NOMO-1 treated with dmso at 0.1 percent for 144 hours (cell line): Measurements from ENCODE around the gene STATH.
"Not testable (repeated sequence)": the region's sequence is repeated elsewhere in the genome, so short reads cannot be mapped to it uniquely, and the experiment has no call there.

Source experiments
- DNase-seq: peaks from one replicate; lab custom pipeline; 2025; ENCODE audit not compliant: unreplicated experiment; lab: John Stamatoyannopoulos, UW

STATH gene, protein sequence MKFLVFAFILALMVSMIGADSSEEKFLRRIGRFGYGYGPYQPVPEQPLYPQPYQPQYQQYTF

GRCh38 chr4:69995526-69996016 is at the start of gene STATH:
Gene STATH (plus strand): TSS chr4:69995966. CDS start chr4:69998438, 2,472 bp downstream.
- DNase-seq = no peak

DNA sequence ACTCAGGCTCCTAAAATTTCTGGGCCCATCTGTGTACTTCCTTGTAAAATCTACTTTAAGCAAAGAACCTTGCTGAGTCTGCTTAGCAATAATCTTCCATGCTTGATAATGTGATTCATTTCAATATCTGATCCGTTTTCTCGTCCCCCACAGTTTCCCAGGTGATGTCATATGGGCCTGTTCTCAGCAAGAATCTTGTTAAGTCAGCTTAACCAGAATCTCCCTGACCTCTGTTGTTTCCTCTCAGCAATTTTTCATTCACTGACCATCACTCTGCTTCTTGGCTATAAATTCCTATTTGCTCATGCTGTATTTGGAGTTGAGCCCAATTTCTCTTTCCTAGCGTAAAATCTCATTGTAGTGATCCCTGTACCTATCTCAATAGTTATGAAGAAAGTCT is 44.2 kb upstream of the STATH start:
- DNase-seq = no peak

DNA sequence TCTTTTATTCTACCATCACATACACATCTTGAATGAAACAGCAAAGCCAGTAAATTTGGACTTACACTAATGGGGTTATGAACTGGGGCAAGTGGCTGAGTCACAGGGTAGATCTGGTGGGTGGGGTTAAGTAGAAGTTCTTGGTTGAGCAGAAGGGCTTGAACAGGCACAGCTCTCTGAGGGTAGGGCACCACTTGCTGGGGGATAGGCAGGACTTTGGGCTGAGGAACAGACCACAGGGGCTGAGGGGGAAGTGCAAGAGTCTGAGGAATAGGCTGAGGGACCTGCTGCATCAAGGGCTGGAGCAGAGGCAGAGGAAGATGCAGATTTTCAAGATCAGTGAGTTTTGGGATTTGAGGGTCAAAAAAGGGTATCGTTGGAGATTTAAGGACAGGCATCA is 38.6 kb upstream of the STATH start:
- DNase-seq = no peak

DNA sequence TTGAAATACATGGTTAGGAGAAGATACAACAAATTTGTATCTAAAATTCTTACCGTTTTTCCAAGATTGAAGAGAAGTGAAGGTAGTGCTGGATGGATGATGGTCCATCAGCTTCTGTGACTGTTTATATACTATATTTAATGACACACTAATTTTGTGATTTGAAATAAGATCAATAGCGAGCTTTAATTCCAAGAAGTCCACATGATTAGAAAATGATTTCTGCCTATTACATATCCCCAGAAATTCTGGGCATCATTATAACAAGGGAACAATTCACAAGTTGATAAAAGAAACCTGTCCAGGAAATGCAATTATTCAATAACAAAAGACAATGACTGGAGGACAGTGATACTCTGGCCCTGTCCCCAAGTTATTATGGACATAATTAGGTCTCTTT is 30.1 kb upstream of the STATH start, which contains the start of gene CSN2:
CSN2 (minus strand) TSS at position 101 of the 400 bp plus-strand sequence. CDS start 4,733 bp downstream, outside the sequence.
- no peak for DNase-seq

DNA sequence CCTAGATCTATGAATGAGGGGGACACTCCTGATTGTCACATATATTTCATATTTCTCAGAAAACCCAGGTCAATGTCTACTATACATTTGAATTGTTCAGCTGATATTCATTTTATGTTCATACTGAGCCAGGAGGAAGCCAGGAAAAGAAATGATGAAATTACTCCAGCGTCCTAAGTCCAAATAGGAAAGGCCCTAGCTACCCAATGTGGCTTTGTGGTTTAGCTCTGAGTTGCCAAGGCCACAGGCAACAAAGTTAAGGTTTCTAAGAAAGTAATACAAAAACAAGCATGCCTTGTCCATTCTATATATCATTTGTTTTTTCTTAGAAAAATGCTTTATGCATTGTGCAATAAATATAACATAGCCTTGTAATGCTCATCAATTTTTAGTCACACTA is 25.7 kb upstream of the STATH start:
- DNase-seq = no peak

DNA sequence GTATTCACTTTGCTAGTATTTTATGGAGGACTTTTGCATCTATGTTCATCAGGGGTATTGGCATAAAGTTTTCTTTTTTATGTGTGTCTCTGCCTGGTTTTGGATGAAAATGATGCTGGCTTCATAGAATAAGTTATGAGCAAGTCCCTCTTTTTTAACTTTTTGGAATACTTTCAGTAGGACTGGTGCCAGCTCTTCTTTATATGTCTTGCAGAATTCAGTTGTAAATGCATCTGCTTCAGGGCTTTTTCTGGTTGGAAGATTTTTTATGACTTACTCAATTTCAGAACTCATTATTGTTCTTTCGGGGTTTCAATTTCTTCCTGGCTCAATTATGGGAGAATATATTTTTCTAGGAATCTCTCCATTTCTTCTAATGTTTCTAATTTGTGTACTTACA is 21.1 kb upstream of the STATH start:
- DNase-seq = no peak

DNA sequence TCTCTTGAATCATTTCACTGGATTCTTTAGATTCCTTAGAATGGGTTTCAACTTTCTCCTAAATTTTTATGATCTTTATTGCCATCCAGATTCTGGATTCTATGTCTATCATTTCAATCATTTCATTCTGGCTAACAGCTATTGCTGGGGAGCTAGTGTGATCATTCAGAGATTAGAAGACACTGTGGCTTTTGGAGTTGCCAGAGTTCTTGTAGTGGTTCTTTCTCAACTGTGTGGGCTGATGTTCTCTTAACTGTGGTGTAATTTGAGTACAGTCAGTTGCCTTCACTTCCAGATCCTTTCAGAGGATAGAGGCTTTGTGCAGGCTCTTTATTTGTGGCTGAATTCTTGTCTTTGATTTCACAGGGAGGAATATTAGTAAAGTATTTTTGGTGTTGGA is 18.2 kb upstream of the STATH start:
- DNase-seq = no peak

- no peak for DNase-seq
Measured at GRCh38 chr4:69984030-69984443, 11.7 kb upstream of the STATH start.

GRCh38 chr4:69986663-69987062 is 9.1 kb upstream of the STATH start:
- no peak for DNase-seq

GRCh38 chr4:69991016-69991415 is 4.8 kb upstream of the STATH start:
- DNase-seq = no peak

- no peak for DNase-seq
Measured at GRCh38 chr4:69994782-69995181, 984 bp upstream of the STATH start.

DNA sequence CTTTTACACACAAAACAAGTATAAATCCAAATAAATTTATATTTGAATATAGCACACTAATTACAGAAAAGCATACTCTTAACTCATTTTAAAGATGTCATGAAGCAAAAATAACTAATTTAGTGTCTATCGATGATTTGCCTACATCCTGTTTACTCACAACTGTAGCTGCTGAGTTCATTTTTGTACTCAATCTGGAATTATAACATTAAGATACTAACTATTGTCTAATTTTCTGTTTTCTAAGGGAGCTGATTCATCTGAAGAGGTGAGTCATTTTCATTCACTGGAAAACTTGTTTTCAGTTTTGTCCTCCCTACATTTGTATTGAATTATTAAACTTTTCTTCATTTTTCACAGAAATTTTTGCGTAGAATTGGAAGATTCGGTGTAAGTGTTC is 3.7 kb downstream of the STATH start:
- no peak for DNase-seq

DNA sequence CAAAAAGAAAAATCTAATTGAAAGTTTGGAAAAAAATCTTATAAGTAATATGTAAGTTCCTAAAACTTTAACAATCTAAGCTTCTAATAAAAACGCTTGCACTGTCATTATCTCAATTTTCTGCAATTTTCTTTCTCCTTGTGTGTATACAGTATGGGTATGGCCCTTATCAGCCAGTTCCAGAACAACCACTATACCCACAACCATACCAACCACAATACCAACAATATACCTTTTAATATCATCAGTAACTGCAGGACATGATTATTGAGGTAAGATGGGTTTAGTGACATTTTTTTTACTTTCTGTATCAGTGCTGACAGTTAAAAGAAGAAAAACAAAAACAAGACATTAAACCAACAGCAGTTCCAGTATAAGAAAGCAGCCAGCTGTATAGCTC is 4.9 kb downstream of the STATH start:
- DNase-seq = no peak

- no peak for DNase-seq
Measured at GRCh38 chr4:70002507-70002906, 6.7 kb downstream of the STATH start.

GRCh38 chr4:70008771-70009170 is 13.0 kb downstream of the STATH start:
- no peak for DNase-seq

DNA sequence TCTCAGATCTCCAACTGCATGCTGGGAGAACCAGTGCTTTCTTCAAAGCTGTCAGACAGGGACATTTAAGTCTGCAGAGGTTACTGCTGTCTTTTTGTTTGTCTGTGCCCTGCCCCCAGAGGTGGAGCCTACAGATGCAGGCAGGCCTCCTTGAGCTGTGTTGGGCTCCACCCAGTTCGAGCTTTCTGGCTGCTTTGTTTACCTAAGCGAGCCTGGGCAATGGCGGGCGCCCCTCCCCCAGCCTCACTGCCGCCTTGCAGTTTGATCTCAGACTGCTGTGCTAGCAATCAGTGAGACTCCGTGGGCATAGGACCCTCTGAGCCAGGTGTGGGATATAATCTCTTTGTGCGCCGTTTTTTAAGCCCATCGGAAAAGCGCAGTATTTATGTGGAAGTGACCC is 23.2 kb downstream of the STATH start:
- not testable (repeated sequence) for DNase-seq

DNA sequence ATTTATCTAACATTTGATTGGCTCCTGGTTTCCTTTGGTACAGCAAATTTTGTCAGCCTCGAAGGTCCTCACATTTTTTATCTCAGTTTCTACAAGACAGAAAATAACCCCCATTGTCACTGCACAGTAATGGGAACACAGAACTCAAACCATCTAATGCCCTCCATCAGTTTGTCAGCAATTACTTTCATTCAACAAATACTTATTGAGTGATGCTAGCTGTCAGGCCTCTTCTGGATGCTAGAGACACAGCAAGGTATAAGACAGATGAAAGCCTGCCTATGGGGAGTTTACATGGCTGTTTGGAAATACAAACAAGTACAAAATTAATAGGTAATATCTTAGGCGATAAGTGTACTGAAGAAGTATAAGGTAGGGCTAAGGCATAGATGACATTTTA is 27.5 kb downstream of the STATH start:
- no peak for DNase-seq

DNA sequence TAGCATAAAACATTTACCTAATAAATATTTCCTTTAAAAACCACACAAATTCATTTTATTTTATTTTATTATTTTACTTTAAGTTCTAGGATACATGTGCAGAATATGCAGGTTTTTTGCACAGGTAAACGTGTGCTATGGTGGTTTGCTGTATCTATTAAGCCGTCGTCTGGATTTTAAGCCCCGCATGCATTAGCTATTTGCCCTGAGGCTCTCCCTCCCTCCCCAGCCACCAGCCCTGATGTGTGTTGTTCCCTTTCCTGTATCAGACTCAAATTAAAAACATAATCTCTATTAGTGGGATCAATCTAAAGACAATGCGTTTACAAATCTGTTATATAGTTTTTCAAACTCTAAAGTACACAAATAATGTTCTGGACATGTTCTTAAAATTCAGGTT is 31.2 kb downstream of the STATH start:
- DNase-seq = no peak

DNA sequence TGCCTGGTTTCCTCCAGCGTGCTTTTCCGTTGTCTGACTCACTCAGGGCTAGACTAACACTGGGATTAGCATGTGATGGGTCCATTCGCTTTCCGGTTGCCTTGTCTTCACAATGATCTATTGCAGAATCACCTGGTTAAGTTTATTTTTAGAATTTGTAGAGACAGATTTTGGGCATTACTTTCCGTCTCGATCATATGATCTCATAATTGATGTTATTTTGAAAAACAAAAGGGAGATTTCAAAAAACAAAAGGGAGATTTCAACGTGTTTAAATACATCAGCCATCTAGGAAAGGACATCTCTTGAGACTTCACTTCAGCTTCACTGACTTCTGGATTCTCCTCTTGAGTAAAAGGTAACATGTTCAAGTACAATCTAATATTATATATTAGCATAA is 32.4 kb downstream of the STATH start, which contains the start of gene HTN3:
HTN3 (plus strand) TSS at position 301 of the 400 bp plus-strand sequence. CDS start 2,282 bp downstream, outside the sequence.
- not testable (repeated sequence) for DNase-seq

GRCh38 chr4:70037559-70037958 is 41.8 kb downstream of the STATH start:
- not testable (repeated sequence) for DNase-seq

DNA sequence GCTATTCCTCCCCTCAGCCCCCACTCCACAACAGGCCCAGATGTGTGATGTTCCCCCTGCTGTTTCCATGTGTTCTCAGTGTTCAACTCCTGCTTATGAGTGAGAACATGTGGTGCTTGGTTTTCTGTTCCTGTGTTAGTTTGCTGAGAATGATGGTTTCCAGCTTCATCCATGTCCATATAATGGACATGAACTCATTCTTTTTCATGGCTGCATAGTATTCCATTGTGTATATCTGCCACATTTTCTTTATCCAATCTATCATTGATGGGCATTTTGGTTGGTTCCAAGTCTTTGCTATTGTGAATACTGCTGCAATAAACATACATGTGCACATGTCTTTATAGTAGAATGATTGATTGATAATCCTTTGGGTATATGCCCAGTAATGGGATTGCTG is 44.2 kb downstream of the STATH start:
- DNase-seq = not testable (repeated sequence)

DNA sequence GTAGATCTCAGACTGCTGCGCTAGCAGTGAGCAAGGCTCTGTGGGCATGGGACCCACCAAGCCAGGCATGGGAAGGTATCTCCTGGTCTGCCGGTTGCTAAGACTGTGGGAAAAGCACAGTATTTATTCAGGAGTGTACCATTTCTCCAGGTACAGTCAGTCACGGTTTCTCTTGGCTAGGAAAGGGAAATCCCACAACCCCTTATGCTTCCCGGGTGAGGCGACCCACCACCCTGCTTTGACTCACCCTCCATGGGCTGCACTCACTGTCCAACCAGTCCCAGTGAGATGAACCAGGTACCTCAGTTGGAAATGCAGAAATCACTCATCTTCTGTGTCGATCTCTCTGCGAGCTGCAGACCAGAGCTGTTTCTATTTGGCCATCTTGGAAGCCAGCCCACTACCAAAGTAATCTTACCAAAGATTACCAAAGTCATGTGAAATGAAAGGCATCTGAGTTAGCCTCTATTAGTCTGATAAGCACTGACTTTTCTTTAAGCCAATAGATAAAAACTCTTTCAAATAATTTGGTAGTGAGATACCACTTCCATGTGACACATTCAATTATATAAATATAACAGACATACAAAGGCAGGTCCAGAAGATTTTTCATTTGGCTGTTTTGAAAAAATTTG is 46.0 kb downstream of the STATH start:
- no peak for DNase-seq

DNA sequence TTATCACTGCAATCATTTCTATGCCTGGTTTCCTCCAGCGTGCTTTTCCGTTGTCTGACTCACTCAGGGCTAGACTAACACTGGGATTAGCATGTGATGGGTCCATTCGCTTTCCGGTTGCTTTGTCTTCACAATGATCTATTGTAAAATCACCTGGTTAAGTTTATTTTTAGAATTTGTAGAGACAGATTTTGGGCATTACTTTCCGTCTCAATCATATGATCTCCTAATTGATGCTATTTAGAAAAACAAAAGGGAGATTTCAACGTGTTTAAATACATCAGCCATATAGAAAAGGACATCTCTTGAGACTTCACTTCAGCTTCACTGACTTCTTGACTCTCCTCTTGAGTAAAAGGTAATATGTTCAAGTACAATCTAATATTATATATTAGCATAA is 54.4 kb downstream of the STATH start, which contains the start of gene HTN1:
HTN1 (plus strand) TSS at position 301 of the 400 bp plus-strand sequence. CDS start 2,639 bp downstream, outside the sequence.
- not testable (repeated sequence) for DNase-seq
